ENCODE results near the gene NUDT16L1.
A peak's percentile ranks its signal among the peaks of the same experiment; 100 is the strongest.

Gene NUDT16L1

DNA sequence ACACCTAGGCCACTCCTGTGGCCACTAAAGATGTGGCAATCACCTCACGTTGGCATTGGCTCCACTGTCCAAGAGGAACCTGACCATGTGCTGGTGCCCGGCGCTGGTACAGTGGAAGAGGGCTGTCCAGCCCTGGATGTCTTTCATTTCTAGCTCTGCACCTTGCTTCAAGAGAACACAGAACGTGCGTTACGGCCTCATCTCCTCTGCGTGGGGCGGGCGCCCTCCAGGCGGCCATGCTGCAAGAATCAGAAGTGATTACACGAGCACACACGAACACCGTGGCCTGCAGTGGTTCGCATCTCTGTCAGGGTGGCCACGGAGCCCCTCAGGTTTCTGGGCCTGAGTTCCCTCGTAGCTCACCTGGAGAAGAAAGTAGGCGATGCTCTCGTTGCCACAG, 33.3 kb downstream of the NUDT16L1 start:
- DNase-seq (ENCODE audit: low read depth): no peak
- no peak overlapping the region for H3K4me3 ChIP-seq (ENCODE audit: low read depth, low read length)
- TF ChIP-seq, protein P1, sequence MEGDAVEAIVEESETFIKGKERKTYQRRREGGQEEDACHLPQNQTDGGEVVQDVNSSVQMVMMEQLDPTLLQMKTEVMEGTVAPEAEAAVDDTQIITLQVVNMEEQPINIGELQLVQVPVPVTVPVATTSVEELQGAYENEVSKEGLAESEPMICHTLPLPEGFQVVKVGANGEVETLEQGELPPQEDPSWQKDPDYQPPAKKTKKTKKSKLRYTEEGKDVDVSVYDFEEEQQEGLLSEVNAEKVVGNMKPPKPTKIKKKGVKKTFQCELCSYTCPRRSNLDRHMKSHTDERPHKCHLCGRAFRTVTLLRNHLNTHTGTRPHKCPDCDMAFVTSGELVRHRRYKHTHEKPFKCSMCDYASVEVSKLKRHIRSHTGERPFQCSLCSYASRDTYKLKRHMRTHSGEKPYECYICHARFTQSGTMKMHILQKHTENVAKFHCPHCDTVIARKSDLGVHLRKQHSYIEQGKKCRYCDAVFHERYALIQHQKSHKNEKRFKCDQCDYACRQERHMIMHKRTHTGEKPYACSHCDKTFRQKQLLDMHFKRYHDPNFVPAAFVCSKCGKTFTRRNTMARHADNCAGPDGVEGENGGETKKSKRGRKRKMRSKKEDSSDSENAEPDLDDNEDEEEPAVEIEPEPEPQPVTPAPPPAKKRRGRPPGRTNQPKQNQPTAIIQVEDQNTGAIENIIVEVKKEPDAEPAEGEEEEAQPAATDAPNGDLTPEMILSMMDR (IDR thresholded peaks at IDR 0.05; ENCODE audit: low read depth, low read length, missing control alignments): no peak

DNA sequence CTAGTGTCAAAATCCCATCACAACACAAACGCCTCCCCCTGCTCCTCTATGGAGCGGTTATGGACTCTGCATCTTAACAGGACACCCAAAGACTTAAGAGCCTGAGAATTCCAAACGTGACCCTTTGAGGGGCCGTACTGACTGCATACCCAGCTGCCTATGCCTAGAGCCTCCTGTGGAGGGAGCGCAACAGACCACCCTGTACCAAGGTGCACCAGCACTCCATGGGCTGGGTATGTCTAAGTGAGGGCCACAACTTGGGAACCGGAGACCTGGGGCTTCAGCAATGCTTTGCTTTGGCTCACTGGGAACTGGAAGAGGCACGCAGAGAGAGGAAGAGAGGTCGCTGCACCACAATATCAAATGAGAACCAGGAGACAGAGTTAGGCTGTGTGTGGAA, 35.3 kb downstream of the NUDT16L1 start:
- H3K4me3 ChIP-seq (ENCODE audit: low read depth, low read length): no peak overlapping the region
- TF ChIP-seq, protein P1 (IDR thresholded peaks at IDR 0.05; ENCODE audit: low read depth, low read length, missing control alignments): no peak
- DNase-seq (ENCODE audit: low read depth): no peak

DNA sequence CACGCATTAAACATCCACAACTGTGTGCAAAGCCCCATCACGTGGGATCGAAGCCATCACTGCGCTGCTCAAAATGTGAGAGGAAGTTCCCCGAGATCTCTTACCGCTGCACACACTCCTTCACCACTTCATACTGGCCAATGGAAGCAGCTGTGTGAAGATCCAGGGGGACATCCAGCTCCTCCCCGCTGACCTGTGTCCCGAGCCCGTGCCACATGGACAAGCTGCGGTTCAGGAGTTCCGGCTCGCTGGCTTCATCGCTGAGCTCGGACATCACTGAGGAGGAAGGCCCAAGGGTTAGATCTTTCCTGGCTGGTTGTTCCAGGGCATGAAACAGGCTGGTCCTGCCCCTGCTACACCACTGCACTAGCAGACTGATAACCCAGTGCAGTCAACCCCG, 36.5 kb downstream of the NUDT16L1 start:
- TF ChIP-seq, protein P1 (IDR thresholded peaks at IDR 0.05; ENCODE audit: low read depth, low read length, missing control alignments): no peak
- no peak for DNase-seq (ENCODE audit: low read depth)
- no peak overlapping the region for H3K4me3 ChIP-seq (ENCODE audit: low read depth, low read length)

DNA sequence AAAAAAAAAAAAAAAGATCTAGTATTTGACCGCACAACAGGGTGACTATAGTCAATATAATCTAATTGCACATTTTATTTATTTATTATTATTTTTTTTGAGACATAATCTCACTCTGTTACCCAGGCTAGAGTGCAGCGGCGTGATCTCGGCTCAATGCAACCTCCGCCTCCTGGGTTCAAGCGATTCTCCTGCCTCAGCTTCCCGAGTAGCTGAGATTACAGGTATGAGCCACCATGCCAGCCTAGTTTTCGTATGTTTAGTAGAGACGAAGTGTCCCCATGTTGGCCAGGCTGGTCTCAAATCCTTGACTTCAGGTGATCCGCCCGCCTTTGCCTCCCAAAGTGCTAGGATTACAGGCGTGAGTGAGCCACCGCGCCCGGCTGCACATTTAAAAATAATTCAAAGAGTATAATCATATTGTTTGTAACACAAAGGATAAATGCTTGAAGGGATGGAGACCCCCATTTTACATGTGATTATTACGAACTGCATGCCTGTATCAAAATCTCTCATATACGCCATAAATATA, 39.9 kb downstream of the NUDT16L1 start:
- TF ChIP-seq, protein P1 (IDR thresholded peaks at IDR 0.05; ENCODE audit: low read depth, low read length, missing control alignments): no peak
- DNase-seq (ENCODE audit: low read depth): no peak
- H3K4me3 ChIP-seq (ENCODE audit: low read depth, low read length): peak overlapping the region; percentile 88

DNA sequence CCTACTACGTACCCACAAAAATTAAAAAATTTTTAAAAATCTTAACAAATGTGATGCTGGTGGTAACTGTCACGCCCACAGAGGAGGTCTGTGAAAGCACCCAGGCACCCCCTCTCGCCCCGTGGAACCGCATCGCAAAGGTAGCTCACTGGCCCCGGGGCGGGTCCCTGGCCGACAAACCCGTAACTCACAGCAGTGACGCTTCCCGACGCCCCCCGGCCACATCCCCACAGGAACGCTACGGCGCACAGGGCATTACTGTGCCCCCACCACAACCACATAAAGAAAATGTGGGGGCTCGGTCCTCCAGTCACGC, 40.3 kb downstream of the NUDT16L1 start:
- DNase-seq (ENCODE audit: low read depth): no peak
- TF ChIP-seq, protein P1 (IDR thresholded peaks at IDR 0.05; ENCODE audit: low read depth, low read length, missing control alignments): no peak
- H3K4me3 ChIP-seq (ENCODE audit: low read depth, low read length): peak overlapping the region; percentile 88

DNA sequence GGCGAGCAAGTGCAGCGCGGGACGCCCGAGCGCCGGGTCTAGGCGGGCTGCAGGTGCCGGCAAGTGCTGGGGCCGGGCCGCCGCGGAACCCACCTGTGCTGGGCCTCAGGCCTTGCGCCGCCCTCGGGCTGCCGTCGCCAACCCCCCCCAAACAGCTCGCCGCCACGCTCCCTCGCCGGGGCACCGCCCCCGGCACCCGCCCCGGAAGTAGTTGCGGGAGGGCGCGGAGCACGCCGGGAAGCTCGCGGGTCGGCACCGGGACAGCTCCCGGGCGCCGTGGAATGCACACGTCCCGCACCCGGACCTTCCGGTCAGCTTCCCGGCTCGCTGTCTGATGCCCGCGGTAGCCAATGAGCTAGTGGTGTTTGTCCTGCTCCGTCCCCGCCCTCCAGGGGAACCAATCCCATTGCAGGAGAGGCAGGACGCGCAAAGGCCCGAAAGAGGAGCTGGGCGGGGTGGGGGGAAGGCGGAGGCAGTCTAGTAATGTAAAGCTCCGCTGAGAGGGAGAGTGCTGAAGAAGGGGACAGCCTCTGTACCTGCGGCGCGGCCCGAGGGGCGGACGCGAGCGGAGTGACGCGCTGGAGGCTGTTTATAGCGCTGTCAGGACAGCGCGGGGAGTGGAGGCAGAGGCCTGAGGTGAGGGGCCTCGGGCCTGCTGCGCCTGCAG, 40.8 kb downstream of the NUDT16L1 start, which contains the start of the genes ANKS3 and DNAAF8:
TSS of gene ANKS3 (minus strand) at position 209 of the 667 bp plus-strand sequence. CDS start 4,122 bp downstream, outside the sequence.
TSS of gene DNAAF8 (plus strand) at position 475 of the 667 bp plus-strand sequence. CDS start 1,978 bp downstream, outside the sequence.
- DNase-seq (ENCODE audit: low read depth): peak; percentile 65
- TF ChIP-seq, protein P1 (IDR thresholded peaks at IDR 0.05; ENCODE audit: low read depth, low read length, missing control alignments): no peak
- peak within 1 kb of the TSS; percentile 88 for H3K4me3 ChIP-seq (ENCODE audit: low read depth, low read length)

Data from GM12864 (cell line).